Esophagus (tissue), 2 donors: ENCODE measurements around the gene P2RX6. TPM values are rescaled to one million over a fixed set of nuclear protein-coding genes. Genes with fewer than 3 reads are reported as not detected.

Source experiments
- H3K27ac ChIP-seq, 2 donors: one replicate each; pipeline ENCODE4 v1.5.1; 2013; ENCODE audit warnings: low read depth in 2 of 2, mild to moderate bottlenecking in 2 of 2, inconsistent platforms in 1 of 2, low read length in 1 of 2, moderate library complexity in 1 of 2
- H3K27me3 ChIP-seq, 2 donors: one replicate each; pipeline ENCODE4 v1.6.1; 2013; ENCODE audit warnings: low read length in 2 of 2, control low read depth in 1 of 2, mild to moderate bottlenecking in 1 of 2; ENCODE audit not compliant: insufficient read depth in 2 of 2, control insufficient read depth in 1 of 2
- H3K36me3 ChIP-seq, 2 donors: one replicate each; pipeline ENCODE4 v1.6.1; 2013; ENCODE audit warnings: low read length in 1 of 2; ENCODE audit not compliant: control insufficient read depth in 2 of 2, insufficient read depth in 2 of 2
- H3K4me1 ChIP-seq, 2 donors: one replicate each; pipeline ENCODE4 v1.6.1; 2013; ENCODE audit warnings: low read length in 1 of 2; ENCODE audit not compliant: control insufficient read depth in 2 of 2, insufficient read depth in 2 of 2
- H3K4me3 ChIP-seq, 2 donors: one replicate each; pipeline ENCODE4 v1.5.1; 2013; ENCODE audit warnings: low read length in 2 of 2, mild to moderate bottlenecking in 2 of 2, low read depth in 1 of 2, moderate library complexity in 1 of 2
- H3K9me3 ChIP-seq, 2 donors: one replicate each; pipeline ENCODE4 v1.6.1; 2013; ENCODE audit warnings: mild to moderate bottlenecking in 2 of 2, low read depth in 1 of 2, low read length in 1 of 2, moderate library complexity in 1 of 2; ENCODE audit not compliant: control insufficient read depth in 2 of 2, insufficient read depth in 1 of 2
- WGBS, 2 donors: extraction: QIAGEN DNeasy Blood & Tissue Kit; methylation state at CpG; one replicate each; pipeline ENCODE4 v1.1.7; 2013; 5-methylcytosine and 5-hydroxymethylcytosine counted together
- polyA plus RNA-seq, 2 donors: library from polyadenylated mRNA; stranded (reverse); fragments of 200-250 nt; gene quantifications; one replicate each; pipeline ENCODE4 v1.2.3, GENCODE V29; 2013
- donor health status: healthy with polysubstance abuse.
- donor health status: Bipolar disorder and iron deficiency.

Gene P2RX6
- polyA plus RNA-seq, 2 donors = 0.16 to 0.29 TPM

GRCh38 chr22:21012446-21013407, 2.2 kb upstream of the P2RX6 start:
- 81% methylated on average over 14 of the region's 14 CpGs for WGBS, 2 donors
- Histone ChIP-seq H3K4me3 (no peak overlapping the region), H3K9me3 (no peaks in the 10 kb centered on the region), H3K27ac (no peak overlapping the region), H3K36me3 (no peaks in the 10 kb centered on the region), H3K4me1 (peaks cover 9 to 14% of the 10 kb centered on the region in 2 donors), H3K27me3 (no peaks in the 10 kb centered on the region)

GRCh38 chr22:21013657-21014201, 1.2 kb upstream of the P2RX6 start:
- WGBS, 2 donors = 9 to 10% methylated on average over 21 to 24 of the region's 24 CpGs
- no peaks in the 10 kb centered on the region for H3K36me3 ChIP-seq
- H3K9me3 ChIP-seq = no peaks in the 10 kb centered on the region
- H3K27me3 ChIP-seq = no peaks in the 10 kb centered on the region
- H3K27ac ChIP-seq = peak overlapping the region; percentile 16 to 34
- H3K4me3 ChIP-seq = peak overlapping the region; percentile 31 to 44
- H3K4me1 ChIP-seq = peaks cover 9 to 14% of the 10 kb centered on the region in 2 donors

- Histone ChIP-seq H3K27ac (peak overlapping the region; percentile 16 to 34), H3K4me1 (peaks cover 9 to 14% of the 10 kb centered on the region in 2 donors), H3K4me3 (peak overlapping the region; percentile 31 to 44), H3K36me3 (no peaks in the 10 kb centered on the region), H3K9me3 (no peaks in the 10 kb centered on the region), H3K27me3 (no peaks in the 10 kb centered on the region)
- WGBS, 2 donors = 0 to 1% methylated on average over 39 to 40 of the region's 40 CpGs
Measured at GRCh38 chr22:21014202-21014725, 701 bp upstream of the P2RX6 start.

- Histone ChIP-seq H3K4me1 (peaks cover 9 to 14% of the 10 kb centered on the region in 2 donors), H3K27ac (no peak overlapping the region), H3K9me3 (no peaks in the 10 kb centered on the region), H3K27me3 (no peaks in the 10 kb centered on the region), H3K4me3 (no peak overlapping the region), H3K36me3 (no peaks in the 10 kb centered on the region)
- 59 to 68% methylated on average over 8 to 10 of the region's 10 CpGs for WGBS, 2 donors
Measured at GRCh38 chr22:21015466-21016006, 571 bp downstream of the P2RX6 start.

- no peaks in the 10 kb centered on the region for H3K27me3 ChIP-seq
- H3K36me3 ChIP-seq = no peaks in the 10 kb centered on the region
- no peak overlapping the region for H3K27ac ChIP-seq
- H3K4me1 ChIP-seq = peaks cover 9 to 14% of the 10 kb centered on the region in 2 donors
- WGBS, 2 donors = 82 to 83% methylated on average over 13 of the region's 13 CpGs
- H3K9me3 ChIP-seq = no peaks in the 10 kb centered on the region
- no peak overlapping the region for H3K4me3 ChIP-seq
Measured at GRCh38 chr22:21016644-21017420, 1.9 kb downstream of the P2RX6 start.

GRCh38 chr22:21018314-21018713, 3.3 kb downstream of the P2RX6 start:
- H3K9me3 ChIP-seq = no peaks in the 10 kb centered on the region
- H3K36me3 ChIP-seq = no peaks in the 10 kb centered on the region
- peaks cover 9 to 14% of the 10 kb centered on the region in 2 donors for H3K4me1 ChIP-seq
- no peaks in the 10 kb centered on the region for H3K27me3 ChIP-seq
- WGBS, 2 donors = 94 to 96% methylated on average over 4 of the region's 4 CpGs
- H3K27ac ChIP-seq = no peak overlapping the region
- H3K4me3 ChIP-seq = no peak overlapping the region

GRCh38 chr22:21020802-21021429, 6.0 kb downstream of the P2RX6 start:
- Histone ChIP-seq H3K4me1 (peaks cover 0 to 4% of the 10 kb centered on the region in 2 donors), H3K9me3 (no peaks in the 10 kb centered on the region), H3K27me3 (no peaks in the 10 kb centered on the region), H3K36me3 (no peaks in the 10 kb centered on the region), H3K27ac (no peak overlapping the region), H3K4me3 (no peak overlapping the region)
- WGBS, 2 donors = 62 to 63% methylated on average over 7 of the region's 7 CpGs

- Histone ChIP-seq H3K27ac (no peak overlapping the region), H3K9me3 (no peaks in the 10 kb centered on the region), H3K36me3 (no peaks in the 10 kb centered on the region), H3K4me1 (peaks cover 2 to 18% of the 10 kb centered on the region in 2 donors), H3K4me3 (no peak overlapping the region), H3K27me3 (no peaks in the 10 kb centered on the region)
- 77 to 79% methylated on average over 10 of the region's 10 CpGs for WGBS, 2 donors
Measured at GRCh38 chr22:21022507-21022906, 7.5 kb downstream of the P2RX6 start.
